ENCODE measurements around the gene LCN9. TPM values are rescaled to one million over a fixed set of nuclear protein-coding genes. Genes with fewer than 3 reads are reported as not detected.
"Not testable (repeated sequence)": the region's sequence is repeated elsewhere in the genome, so short reads cannot be mapped to it uniquely, and the experiment has no call there.

Gene LCN9
- total RNA-seq, 1 donor from 2014 or later: not detected

GRCh38 chr9:135620558-135620957 is 42.6 kb upstream of the LCN9 start:
- no peaks in the 10 kb centered on the region for H3K4me1 ChIP-seq
- no peak for ATAC-seq
- intact Hi-C loops (cut with DNase I): no loop called here
- no peaks in the 10 kb centered on the region for H3K36me3 ChIP-seq
- no peak for DNase-seq
- no peak overlapping the region for H3K4me3 ChIP-seq
- no peak for TF ChIP-seq CTCF (IDR thresholded peaks at IDR 0.05)
- no peaks in the 10 kb centered on the region for H3K9me3 ChIP-seq
- peaks cover 23% of the 10 kb centered on the region for H3K27me3 ChIP-seq
- no peak overlapping the region for H3K27ac ChIP-seq

DNA sequence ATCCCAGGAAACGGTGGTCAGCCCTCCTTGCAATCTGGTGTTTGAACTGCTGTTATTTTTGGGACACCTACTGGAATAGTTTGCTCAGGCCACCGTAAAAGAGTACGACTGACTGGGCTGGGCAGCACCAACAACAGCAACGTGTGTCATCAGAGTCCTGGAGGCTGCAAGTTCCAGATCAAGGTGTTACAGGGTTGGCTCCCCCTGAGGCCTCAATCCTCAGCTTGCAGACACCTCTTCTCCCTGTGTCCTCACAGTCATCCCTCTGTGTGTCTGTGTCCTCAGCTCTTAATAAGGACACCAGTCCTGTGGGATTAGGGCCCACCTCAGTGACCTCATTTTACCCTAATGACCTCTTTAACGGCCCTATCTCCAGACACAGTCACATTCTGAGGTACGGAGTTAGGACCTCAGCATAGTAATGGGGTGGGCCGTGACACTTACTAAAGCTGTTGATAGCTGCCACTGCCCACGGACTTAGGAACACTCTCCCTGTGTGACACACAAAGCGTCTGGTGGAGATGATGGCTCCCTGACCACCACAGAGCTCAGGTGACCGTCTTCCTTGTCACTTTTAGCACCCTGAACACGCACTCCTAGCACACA is 40.6 kb upstream of the LCN9 start:
- intact Hi-C loops (cut with DNase I): no loop called here
- Histone ChIP-seq H3K4me1 (no peaks in the 10 kb centered on the region), H3K4me3 (no peak overlapping the region), H3K27ac (no peak overlapping the region), H3K27me3 (peaks cover 28% of the 10 kb centered on the region), H3K9me3 (no peaks in the 10 kb centered on the region), H3K36me3 (no peaks in the 10 kb centered on the region)
- no peak for TF ChIP-seq CTCF (IDR thresholded peaks at IDR 0.05)
- no peak for DNase-seq
- no peak for ATAC-seq

- Histone ChIP-seq H3K27me3 (peaks cover 25% of the 10 kb centered on the region), H3K4me3 (no peak overlapping the region), H3K4me1 (no peaks in the 10 kb centered on the region), H3K27ac (no peak overlapping the region), H3K36me3 (no peaks in the 10 kb centered on the region), H3K9me3 (no peaks in the 10 kb centered on the region)
- ATAC-seq (no peak), DNase-seq (no peak)
- TF ChIP-seq CTCF (IDR thresholded peaks at IDR 0.05): no peak
- intact Hi-C loops (cut with DNase I): no loop called here
These were observed 38.8 kb upstream of the LCN9 start for GRCh38 chr9:135624282-135624681.

- H3K27ac ChIP-seq: no peak overlapping the region
- no peaks in the 10 kb centered on the region for H3K36me3 ChIP-seq
- intact Hi-C loops (cut with DNase I): no loop called here
- ATAC-seq: no peak
- H3K9me3 ChIP-seq: no peaks in the 10 kb centered on the region
- H3K4me3 ChIP-seq: no peak overlapping the region
- no peak for TF ChIP-seq CTCF (IDR thresholded peaks at IDR 0.05)
- no peaks in the 10 kb centered on the region for H3K4me1 ChIP-seq
- DNase-seq: no peak
- H3K27me3 ChIP-seq: peaks cover 13% of the 10 kb centered on the region
These were observed 30.3 kb upstream of the LCN9 start for GRCh38 chr9:135632841-135633240.

GRCh38 chr9:135636930-135637530 is 26.1 kb upstream of the LCN9 start:
- peaks cover 13% of the 10 kb centered on the region for H3K27me3 ChIP-seq
- intact Hi-C loops (cut with DNase I): not testable (repeated sequence)

GRCh38 chr9:135639196-135639595 is 23.9 kb upstream of the LCN9 start, which contains the start of gene GLT6D1:
TSS of gene GLT6D1 (minus strand) at chr9:135639540. CDS start at chr9:135639187, 353 bp downstream.
- TF ChIP-seq CTCF (IDR thresholded peaks at IDR 0.05): no peak
- no peaks in the 10 kb centered on the region for H3K9me3 ChIP-seq
- no peak within 1 kb of the TSS for H3K27ac ChIP-seq
- no peaks in the 10 kb centered on the region for H3K4me1 ChIP-seq
- no peak within 1 kb of the TSS for H3K4me3 ChIP-seq
- peaks cover 13% of the 10 kb centered on the region for H3K27me3 ChIP-seq
- no peak for ATAC-seq
- DNase-seq: no peak
- no peaks in the 10 kb centered on the region for H3K36me3 ChIP-seq
- intact Hi-C loops (cut with DNase I): no loop called here

More at GRCh38 chr9:135636930-135637530, 26.1 kb upstream of the LCN9 start:
- H3K36me3 ChIP-seq, H3K27ac ChIP-seq, H3K9me3 ChIP-seq, H3K4me3 ChIP-seq, H3K4me1 ChIP-seq, ATAC-seq, DNase-seq: not testable (repeated sequence)

All from upper lobe of right lung (tissue), 1 donor.